NK-92 (cell line): Measurements from ENCODE around the gene AKT3.
"Not testable (repeated sequence)": the region's sequence is repeated elsewhere in the genome, so short reads cannot be mapped to it uniquely, and the experiment has no call there.

ENCODE experiments used
- DNase-seq: peaks from one replicate; lab custom pipeline; 2025; ENCODE audit not compliant: unreplicated experiment; lab: John Stamatoyannopoulos, UW

The AKT3 gene

DNA sequence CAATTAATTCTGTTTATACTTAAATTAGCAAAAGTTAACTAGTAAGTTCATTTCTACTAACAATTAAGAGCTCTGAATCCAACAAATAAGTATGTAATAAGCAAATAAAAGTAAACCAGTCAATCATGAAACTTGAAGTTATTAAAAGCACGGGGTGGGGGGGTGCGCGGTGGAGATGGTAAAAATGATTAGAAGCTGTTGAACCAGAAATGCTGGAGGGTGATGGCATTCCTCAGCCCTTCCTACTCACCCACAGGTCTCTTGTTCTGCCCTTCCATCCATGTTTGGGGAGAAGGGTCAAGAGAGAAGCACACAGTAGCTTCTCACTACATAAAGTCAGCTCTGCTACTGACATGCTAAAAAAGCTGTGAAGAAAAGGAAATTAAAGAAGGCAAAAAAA lies 63.5 kb downstream of the AKT3 start:
- DNase-seq, result no peak

DNA sequence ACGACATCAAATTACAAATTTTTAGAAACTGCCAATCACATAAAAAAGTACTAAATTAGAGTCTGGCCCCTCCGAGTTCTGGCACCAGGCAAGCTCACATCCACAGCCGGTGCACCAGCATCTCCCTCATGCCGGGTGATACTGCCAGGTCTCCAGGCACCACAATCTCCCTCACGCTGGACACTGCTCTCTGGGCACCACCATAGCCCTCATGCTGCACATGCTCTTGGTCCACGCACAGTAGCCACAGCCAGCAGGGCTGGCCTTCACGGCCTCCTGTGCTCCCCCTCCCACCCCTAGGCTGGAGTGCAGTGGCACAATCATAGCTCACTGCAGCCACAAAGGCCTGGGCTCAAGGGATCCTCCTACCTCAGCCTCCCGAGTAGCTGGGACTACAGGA lies 65.5 kb downstream of the AKT3 start:
- no peak for DNase-seq

GRCh38 chr1:243783714-243784113 lies 66.3 kb downstream of the AKT3 start:
- no peak for DNase-seq

DNA sequence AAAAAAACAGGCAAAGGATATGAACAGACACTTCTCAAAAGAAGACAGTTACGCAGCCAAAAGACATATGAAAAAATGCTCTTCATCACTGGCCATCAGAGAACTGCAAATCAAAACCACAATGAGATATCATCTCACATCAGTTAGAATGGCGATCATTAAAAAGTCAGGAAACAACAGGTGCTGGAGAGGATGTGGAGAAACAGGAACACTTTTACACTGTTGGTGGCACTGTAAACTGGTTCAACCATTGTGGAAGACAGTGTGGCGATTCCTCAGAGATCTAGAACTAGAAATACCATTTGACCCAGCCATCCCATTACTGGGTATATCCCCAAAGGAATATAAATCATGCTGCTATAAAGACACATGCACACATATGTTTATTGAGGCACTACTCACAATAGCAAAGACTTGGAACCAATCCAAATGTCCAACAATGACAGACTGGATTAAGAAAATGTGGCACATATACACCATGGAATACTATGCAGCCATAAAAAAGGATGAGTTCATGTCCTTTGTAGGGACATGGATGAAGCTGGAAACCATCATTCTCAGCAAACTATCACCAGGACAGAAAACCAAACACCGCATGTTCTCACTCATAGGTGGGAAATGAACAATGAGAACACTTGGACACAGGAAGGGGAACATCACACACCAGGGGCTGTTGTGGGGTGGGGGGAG lies 77.5 kb downstream of the AKT3 start:
- DNase-seq, result not testable (repeated sequence)

- no peak for DNase-seq
Measured at GRCh38 chr1:243770860-243771259, 79.2 kb downstream of the AKT3 start.

GRCh38 chr1:243765676-243766075 lies 84.4 kb downstream of the AKT3 start:
- DNase-seq, result no peak

- DNase-seq, result no peak
Measured at GRCh38 chr1:243763806-243764205, 86.2 kb downstream of the AKT3 start.

DNA sequence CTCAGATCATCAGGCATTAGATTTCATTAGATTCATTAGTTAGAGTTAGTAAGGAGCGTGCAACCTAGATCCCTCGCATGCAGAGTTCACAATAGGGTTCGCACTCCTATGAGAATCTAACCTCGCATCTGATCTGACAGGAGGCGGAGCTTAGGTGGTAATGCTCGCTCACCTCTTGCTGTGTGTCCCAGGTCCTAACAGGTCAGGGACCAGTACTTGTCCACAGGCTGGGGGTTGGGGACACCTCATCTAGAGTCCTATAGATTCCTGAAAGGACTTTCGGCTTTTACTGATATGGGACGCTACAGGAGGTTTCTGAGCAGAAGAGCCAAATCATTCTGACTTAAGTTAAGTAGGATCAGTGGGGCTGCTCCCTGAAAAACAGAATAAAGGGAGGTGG lies 91.4 kb downstream of the AKT3 start:
- no peak for DNase-seq

GRCh38 chr1:243756529-243756928 lies 93.5 kb downstream of the AKT3 start:
- DNase-seq, result no peak

- no peak for DNase-seq
Measured at GRCh38 chr1:243754348-243754747, 95.7 kb downstream of the AKT3 start.

- DNase-seq, result no peak
Measured at GRCh38 chr1:243751506-243751905, 98.5 kb downstream of the AKT3 start.

- no peak for DNase-seq
Measured at GRCh38 chr1:243748706-243749283, 101.2 kb downstream of the AKT3 start.

GRCh38 chr1:243748227-243748626 lies 101.8 kb downstream of the AKT3 start:
- DNase-seq, result no peak

- no peak for DNase-seq
Measured at GRCh38 chr1:243746751-243747150, 103.3 kb downstream of the AKT3 start.

- no peak for DNase-seq
Measured at GRCh38 chr1:243745356-243745755, 104.7 kb downstream of the AKT3 start.

DNA sequence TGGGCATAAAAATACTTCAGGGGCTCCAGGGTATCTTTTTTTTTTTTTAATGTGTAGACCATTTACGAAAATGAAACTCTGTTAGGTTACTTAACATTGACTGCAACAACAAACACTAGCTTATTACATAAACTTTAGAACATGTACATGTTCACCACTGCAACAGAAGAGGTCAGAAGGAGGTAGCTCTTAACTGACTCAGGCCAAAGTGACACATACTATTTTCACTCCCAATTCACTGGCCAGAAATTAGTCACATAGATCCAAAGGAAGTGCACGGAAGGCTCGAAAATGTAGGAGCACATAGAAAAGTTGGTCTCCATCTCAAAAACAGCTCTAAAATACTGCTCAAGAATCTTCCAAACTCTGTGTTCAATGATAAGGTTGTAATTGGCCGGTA lies 107.2 kb downstream of the AKT3 start:
- DNase-seq, result no peak

GRCh38 chr1:243740255-243740999 lies 109.6 kb downstream of the AKT3 start:
- no peak for DNase-seq

GRCh38 chr1:243739335-243740003 lies 110.6 kb downstream of the AKT3 start:
- DNase-seq, result no peak

DNA sequence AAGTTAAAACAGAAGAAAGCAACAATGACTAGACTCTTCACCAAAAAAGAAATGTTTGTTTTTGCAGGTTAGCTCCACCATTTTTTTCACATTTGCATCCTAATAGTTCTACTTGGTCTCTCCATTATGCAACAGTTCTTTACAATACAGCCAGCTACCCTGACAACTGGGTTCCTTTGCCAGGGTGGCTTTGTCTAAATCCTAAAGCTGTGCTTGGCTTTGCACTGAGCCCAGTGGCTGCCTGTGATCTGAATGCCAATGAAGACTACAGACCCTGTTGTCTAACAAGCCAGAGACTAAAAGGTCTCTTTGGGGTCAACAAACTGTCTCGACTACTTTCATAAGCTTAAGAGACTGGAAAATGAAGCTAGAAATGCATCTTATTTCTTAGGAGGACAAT lies 112.0 kb downstream of the AKT3 start:
- no peak for DNase-seq

GRCh38 chr1:243735457-243735856 lies 114.6 kb downstream of the AKT3 start:
- no peak for DNase-seq

GRCh38 chr1:243734308-243734695 lies 115.7 kb downstream of the AKT3 start:
- no peak for DNase-seq
